ENCODE data around the gene EEFSEC. TPM values are rescaled to one million over a fixed set of nuclear protein-coding genes. Genes with fewer than 3 reads are reported as not detected.

EEFSEC gene
- total and polyA plus RNA-seq, 2 of the 8 experiments (the other 6 are each of a cell fraction or from before 2014, with no cell fraction given) = 13.1 to 19.8 TPM

DNA sequence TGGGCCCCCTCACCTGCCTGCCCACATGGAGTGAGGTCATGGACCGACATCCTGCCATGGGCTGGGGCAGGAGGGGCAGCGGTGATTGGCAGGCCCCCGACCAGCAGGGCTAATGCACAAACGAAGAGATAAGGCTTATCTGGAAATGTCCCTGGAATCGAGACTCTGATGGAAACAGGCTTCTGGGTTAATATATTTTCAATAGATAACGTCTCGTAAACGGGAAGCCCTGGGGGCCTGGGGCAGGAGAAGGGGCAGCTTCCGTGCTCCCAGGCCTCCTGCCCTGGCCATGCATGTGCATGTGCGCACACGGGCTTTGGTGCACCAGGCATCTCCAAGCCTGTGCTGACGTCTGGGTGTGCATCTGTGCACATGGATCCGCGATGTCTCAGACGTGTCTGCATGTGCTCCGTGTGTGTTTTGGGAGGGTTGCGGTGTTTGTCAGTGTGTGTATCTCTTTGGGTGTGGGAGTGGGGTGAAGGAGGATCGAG, 258.3 kb downstream of the EEFSEC start (continued):
- TF ChIP-seq, protein P1, sequence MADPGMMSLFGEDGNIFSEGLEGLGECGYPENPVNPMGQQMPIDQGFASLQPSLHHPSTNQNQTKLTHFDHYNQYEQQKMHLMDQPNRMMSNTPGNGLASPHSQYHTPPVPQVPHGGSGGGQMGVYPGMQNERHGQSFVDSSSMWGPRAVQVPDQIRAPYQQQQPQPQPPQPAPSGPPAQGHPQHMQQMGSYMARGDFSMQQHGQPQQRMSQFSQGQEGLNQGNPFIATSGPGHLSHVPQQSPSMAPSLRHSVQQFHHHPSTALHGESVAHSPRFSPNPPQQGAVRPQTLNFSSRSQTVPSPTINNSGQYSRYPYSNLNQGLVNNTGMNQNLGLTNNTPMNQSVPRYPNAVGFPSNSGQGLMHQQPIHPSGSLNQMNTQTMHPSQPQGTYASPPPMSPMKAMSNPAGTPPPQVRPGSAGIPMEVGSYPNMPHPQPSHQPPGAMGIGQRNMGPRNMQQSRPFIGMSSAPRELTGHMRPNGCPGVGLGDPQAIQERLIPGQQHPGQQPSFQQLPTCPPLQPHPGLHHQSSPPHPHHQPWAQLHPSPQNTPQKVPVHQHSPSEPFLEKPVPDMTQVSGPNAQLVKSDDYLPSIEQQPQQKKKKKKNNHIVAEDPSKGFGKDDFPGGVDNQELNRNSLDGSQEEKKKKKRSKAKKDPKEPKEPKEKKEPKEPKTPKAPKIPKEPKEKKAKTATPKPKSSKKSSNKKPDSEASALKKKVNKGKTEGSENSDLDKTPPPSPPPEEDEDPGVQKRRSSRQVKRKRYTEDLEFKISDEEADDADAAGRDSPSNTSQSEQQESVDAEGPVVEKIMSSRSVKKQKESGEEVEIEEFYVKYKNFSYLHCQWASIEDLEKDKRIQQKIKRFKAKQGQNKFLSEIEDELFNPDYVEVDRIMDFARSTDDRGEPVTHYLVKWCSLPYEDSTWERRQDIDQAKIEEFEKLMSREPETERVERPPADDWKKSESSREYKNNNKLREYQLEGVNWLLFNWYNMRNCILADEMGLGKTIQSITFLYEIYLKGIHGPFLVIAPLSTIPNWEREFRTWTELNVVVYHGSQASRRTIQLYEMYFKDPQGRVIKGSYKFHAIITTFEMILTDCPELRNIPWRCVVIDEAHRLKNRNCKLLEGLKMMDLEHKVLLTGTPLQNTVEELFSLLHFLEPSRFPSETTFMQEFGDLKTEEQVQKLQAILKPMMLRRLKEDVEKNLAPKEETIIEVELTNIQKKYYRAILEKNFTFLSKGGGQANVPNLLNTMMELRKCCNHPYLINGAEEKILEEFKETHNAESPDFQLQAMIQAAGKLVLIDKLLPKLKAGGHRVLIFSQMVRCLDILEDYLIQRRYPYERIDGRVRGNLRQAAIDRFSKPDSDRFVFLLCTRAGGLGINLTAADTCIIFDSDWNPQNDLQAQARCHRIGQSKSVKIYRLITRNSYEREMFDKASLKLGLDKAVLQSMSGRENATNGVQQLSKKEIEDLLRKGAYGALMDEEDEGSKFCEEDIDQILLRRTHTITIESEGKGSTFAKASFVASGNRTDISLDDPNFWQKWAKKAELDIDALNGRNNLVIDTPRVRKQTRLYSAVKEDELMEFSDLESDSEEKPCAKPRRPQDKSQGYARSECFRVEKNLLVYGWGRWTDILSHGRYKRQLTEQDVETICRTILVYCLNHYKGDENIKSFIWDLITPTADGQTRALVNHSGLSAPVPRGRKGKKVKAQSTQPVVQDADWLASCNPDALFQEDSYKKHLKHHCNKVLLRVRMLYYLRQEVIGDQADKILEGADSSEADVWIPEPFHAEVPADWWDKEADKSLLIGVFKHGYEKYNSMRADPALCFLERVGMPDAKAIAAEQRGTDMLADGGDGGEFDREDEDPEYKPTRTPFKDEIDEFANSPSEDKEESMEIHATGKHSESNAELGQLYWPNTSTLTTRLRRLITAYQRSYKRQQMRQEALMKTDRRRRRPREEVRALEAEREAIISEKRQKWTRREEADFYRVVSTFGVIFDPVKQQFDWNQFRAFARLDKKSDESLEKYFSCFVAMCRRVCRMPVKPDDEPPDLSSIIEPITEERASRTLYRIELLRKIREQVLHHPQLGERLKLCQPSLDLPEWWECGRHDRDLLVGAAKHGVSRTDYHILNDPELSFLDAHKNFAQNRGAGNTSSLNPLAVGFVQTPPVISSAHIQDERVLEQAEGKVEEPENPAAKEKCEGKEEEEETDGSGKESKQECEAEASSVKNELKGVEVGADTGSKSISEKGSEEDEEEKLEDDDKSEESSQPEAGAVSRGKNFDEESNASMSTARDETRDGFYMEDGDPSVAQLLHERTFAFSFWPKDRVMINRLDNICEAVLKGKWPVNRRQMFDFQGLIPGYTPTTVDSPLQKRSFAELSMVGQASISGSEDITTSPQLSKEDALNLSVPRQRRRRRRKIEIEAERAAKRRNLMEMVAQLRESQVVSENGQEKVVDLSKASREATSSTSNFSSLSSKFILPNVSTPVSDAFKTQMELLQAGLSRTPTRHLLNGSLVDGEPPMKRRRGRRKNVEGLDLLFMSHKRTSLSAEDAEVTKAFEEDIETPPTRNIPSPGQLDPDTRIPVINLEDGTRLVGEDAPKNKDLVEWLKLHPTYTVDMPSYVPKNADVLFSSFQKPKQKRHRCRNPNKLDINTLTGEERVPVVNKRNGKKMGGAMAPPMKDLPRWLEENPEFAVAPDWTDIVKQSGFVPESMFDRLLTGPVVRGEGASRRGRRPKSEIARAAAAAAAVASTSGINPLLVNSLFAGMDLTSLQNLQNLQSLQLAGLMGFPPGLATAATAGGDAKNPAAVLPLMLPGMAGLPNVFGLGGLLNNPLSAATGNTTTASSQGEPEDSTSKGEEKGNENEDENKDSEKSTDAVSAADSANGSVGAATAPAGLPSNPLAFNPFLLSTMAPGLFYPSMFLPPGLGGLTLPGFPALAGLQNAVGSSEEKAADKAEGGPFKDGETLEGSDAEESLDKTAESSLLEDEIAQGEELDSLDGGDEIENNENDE (IDR thresholded peaks at IDR 0.05; ENCODE audit: insufficient replicate concordance, low read length) = no peak
- TF ChIP-seq JUND (IDR thresholded peaks at IDR 0.05; ENCODE audit: low read length) (no peak), POLR2AphosphoS5 (IDR thresholded peaks at IDR 0.05; ENCODE audit: low read depth, low read length) (no peak)
